ENCODE results near the gene PAQR4.

PAQR4 gene

GRCh38 chr16:2967211-2967631 lies 1.9 kb upstream of the PAQR4 start:
- POLR2A ChIA-PET (ENCODE audit: low non-redundant PET): no interaction called here
- no peak for DNase-seq (ENCODE audit: low spot score)
- no peak overlapping the region for H3K27ac ChIP-seq
- no peak for TF ChIP-seq CTCF (conservative IDR thresholded peaks at IDR 0.05; ENCODE audit: low read depth)
- CTCF ChIA-PET: no interaction called here

- CTCF ChIA-PET: no interaction called here
- peak overlapping the region; percentile 84 for H3K27ac ChIP-seq
- POLR2A ChIA-PET (ENCODE audit: low non-redundant PET): no interaction called here
Measured at GRCh38 chr16:2967721-2968161, 1.4 kb upstream of the PAQR4 start.

GRCh38 chr16:2968368-2968737 lies 795 bp upstream of the PAQR4 start:
- no peak for DNase-seq (ENCODE audit: low spot score)
- no peak for TF ChIP-seq CTCF (conservative IDR thresholded peaks at IDR 0.05; ENCODE audit: low read depth)
- ChIA-PET CTCF (interaction anchor here (0.6 kb wide), 1 partner anchor 69 kb away, joined by 3 read pairs; no protein-coding TSS in a partner anchor), POLR2A (ENCODE audit: low non-redundant PET) (no interaction called here)
- peak overlapping the region; percentile 84 for H3K27ac ChIP-seq

More at GRCh38 chr16:2967721-2968161, 1.4 kb upstream of the PAQR4 start:
- DNase-seq (ENCODE audit: low spot score): no peak
- TF ChIP-seq CTCF (conservative IDR thresholded peaks at IDR 0.05; ENCODE audit: low read depth): no peak

- POLR2A ChIA-PET (ENCODE audit: low non-redundant PET): interaction anchor here (0.6 to 1.1 kb wide), 3 partner anchors 11 to 55 kb away, joined by 3 read pairs; partner anchors contain the start of gene PKMYT1
- H3K27ac ChIP-seq: peak overlapping the region; percentile 84
- CTCF ChIA-PET: interaction anchor here (0.6 to 1.6 kb wide), 9 partner anchors 8 to 829 kb away, joined by 3 to 8 read pairs (median 3); partner anchors contain the start of gene TNFRSF12A
- peak; percentile 61 for DNase-seq (ENCODE audit: low spot score)
- peak; percentile 64 for TF ChIP-seq CTCF (conservative IDR thresholded peaks at IDR 0.05; ENCODE audit: low read depth)
Measured at GRCh38 chr16:2969545-2970521, 685 bp downstream of the PAQR4 start.

GRCh38 chr16:2970563-2970962 lies 1.4 kb downstream of the PAQR4 start:
- ChIA-PET POLR2A (ENCODE audit: low non-redundant PET) (interaction anchor here (1.1 kb wide), 1 partner anchor 10 kb away, joined by 3 read pairs; the partner anchor contains the start of gene PKMYT1), CTCF (interaction anchor here (0.6 to 1.6 kb wide), 6 partner anchors 9 to 598 kb away, joined by 3 to 8 read pairs (median 4); partner anchors contain the start of gene TNFRSF12A)
- DNase-seq (ENCODE audit: low spot score): no peak
- TF ChIP-seq CTCF (conservative IDR thresholded peaks at IDR 0.05; ENCODE audit: low read depth): no peak
- H3K27ac ChIP-seq: peak overlapping the region; percentile 84

All from RWPE1 (cell line).